Neural cell (in vitro differentiated cells): ENCODE results near the gene PDCD1.

ENCODE experiments used
- EP300 ChIP-seq: fragments of 450-650 bp; conservative IDR thresholded peaks from 2 replicates; pipeline ENCODE4 v1.6.1; 2014; ENCODE audit warnings: antibody characterized with exemption, mild to moderate bottlenecking, moderate library complexity; ENCODE audit not compliant: poor library complexity, severe bottlenecking
- EZH2 ChIP-seq: fragments of 200-600, 300-800 bp; shearing (Covaris generic), sonication (generic); IDR thresholded peaks from 2 replicates; pipeline ENCODE4 v1.6.1; 2014; ENCODE audit warnings: antibody characterized with exemption, low read length, borderline replicate concordance, mild to moderate bottlenecking; ENCODE audit not compliant: insufficient read depth, poor library complexity, severe bottlenecking
- MXI1 ChIP-seq: fragments of 450-650 bp; conservative IDR thresholded peaks from 2 replicates; pipeline ENCODE4 v1.6.1; 2014; ENCODE audit warnings: antibody characterized with exemption, mild to moderate bottlenecking; ENCODE audit not compliant: poor library complexity, severe bottlenecking
- POLR2AphosphoS5 ChIP-seq: IDR thresholded peaks from 2 replicates; pipeline ENCODE4 v1.6.1; 2012
- RAD21 ChIP-seq: fragments of 450-650 bp; conservative IDR thresholded peaks from 2 replicates; pipeline ENCODE4 v1.6.1; 2014; ENCODE audit warnings: antibody characterized with exemption, mild to moderate bottlenecking, moderate library complexity
- REST ChIP-seq: IDR thresholded peaks from 2 replicates; pipeline ENCODE4 v1.6.1; 2012; ENCODE audit warnings: borderline replicate concordance
- SMC3 ChIP-seq: fragments of 450-650 bp; conservative IDR thresholded peaks from 2 replicates; pipeline ENCODE4 v1.6.1; 2014; ENCODE audit warnings: antibody characterized with exemption, mild to moderate bottlenecking, moderate library complexity; ENCODE audit not compliant: poor library complexity
- TAF1 ChIP-seq: IDR thresholded peaks from 2 replicates; pipeline ENCODE4 v1.6.1; 2012; ENCODE audit warnings: low read depth
- TF ChIP-seq, protein P1 (sequence below): fragments of 450-650 bp; IDR thresholded peaks from 2 replicates; pipeline ENCODE4 v1.5.1; 2014; ENCODE audit warnings: antibody characterized with exemption, mild to moderate bottlenecking, moderate library complexity; ENCODE audit not compliant: poor library complexity, severe bottlenecking

DNA sequence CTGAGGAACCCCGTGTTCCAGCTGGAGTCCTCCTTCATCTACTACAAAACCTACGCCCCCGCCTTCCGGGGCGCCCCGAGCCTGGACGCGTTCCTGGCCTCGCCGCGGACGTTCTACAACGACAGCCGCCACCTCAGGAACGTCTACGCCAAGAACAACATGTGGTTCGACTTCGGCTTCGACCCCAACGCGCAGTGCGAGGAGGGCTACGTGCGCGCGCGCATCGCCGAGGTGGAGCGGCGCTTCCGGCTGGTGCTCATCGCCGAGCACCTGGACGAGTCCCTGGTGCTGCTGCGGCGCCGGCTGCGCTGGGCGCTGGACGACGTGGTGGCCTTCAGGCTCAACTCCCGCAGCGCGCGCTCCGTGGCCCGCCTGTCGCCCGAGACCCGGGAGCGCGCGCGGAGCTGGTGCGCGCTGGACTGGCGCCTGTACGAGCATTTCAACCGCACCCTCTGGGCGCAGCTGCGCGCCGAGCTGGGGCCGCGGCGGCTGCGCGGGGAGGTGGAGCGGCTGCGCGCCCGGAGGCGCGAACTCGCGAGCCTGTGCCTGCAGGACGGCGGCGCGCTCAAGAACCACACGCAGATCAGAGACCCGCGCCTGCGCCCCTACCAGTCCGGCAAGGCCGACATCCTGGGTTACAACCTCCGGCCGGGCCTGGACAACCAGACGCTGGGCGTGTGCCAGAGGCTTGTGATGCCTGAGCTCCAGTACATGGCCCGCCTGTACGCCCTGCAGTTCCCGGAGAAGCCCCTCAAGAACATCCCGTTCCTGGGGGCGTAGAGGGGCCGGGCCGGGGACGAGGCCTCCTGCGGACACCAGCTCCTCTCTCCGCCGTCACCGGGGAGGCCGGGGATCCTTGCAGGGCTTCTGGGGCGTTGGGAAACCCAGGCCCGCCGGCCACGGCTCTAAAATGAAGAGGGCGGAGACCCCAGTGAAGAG lies 55.0 kb downstream of the PDCD1 start:
- TF ChIP-seq EZH2 (no peak), MXI1 (no peak), RAD21 (no peak), POLR2AphosphoS5 (no peak), EP300 (no peak), TAF1 (no peak), REST (no peak), SMC3 (no peak)
- TF ChIP-seq, protein P1, sequence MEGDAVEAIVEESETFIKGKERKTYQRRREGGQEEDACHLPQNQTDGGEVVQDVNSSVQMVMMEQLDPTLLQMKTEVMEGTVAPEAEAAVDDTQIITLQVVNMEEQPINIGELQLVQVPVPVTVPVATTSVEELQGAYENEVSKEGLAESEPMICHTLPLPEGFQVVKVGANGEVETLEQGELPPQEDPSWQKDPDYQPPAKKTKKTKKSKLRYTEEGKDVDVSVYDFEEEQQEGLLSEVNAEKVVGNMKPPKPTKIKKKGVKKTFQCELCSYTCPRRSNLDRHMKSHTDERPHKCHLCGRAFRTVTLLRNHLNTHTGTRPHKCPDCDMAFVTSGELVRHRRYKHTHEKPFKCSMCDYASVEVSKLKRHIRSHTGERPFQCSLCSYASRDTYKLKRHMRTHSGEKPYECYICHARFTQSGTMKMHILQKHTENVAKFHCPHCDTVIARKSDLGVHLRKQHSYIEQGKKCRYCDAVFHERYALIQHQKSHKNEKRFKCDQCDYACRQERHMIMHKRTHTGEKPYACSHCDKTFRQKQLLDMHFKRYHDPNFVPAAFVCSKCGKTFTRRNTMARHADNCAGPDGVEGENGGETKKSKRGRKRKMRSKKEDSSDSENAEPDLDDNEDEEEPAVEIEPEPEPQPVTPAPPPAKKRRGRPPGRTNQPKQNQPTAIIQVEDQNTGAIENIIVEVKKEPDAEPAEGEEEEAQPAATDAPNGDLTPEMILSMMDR, result no peak
